Thymus (tissue), 14 donors: Measurements from ENCODE around the gene LEPROT. TPM values are rescaled to one million over a fixed set of nuclear protein-coding genes. Genes with fewer than 3 reads are reported as not detected.
A peak's percentile ranks its signal among the peaks of the same experiment; 100 is the strongest.
"Not testable (repeated sequence)": the region's sequence is repeated elsewhere in the genome, so short reads cannot be mapped to it uniquely, and the experiment has no call there.

Experiments used
- DNase-seq, 9 donors: peaks; one replicate each; pipeline ENCODE4 v3.0.0-alpha.2; 2013; ENCODE audit warnings: low spot score in 9 of 9, low read depth in 6 of 9, missing footprints in 1 of 9
- H3K27ac ChIP-seq, 2 donors: one replicate each; pipeline ENCODE4 v1.5.1; 2013; ENCODE audit warnings: control low read depth in 1 of 2, low read depth in 1 of 2, low read length in 1 of 2, mild to moderate bottlenecking in 1 of 2, moderate library complexity in 1 of 2
- H3K27me3 ChIP-seq, 2 donors: one replicate each; pipeline ENCODE4 v1.5.1; 2013; ENCODE audit warnings: low read length in 1 of 2; ENCODE audit not compliant: control insufficient read depth in 2 of 2, insufficient read depth in 1 of 2
- H3K36me3 ChIP-seq, 2 donors: one replicate each; pipeline ENCODE4 v1.5.1; 2013; ENCODE audit warnings: low read length in 1 of 2, mild to moderate bottlenecking in 1 of 2, moderate library complexity in 1 of 2; ENCODE audit not compliant: control insufficient read depth in 2 of 2, insufficient read depth in 2 of 2
- H3K4me1 ChIP-seq, 2 donors: one replicate each; pipeline ENCODE4 v1.5.1; 2013; ENCODE audit warnings: low read length in 2 of 2; ENCODE audit not compliant: control insufficient read depth in 2 of 2, insufficient read depth in 2 of 2
- H3K4me3 ChIP-seq, 2 donors: one replicate each; pipeline ENCODE4 v1.5.1; 2013; ENCODE audit warnings: low read length in 2 of 2, control low read depth in 1 of 2, mild to moderate bottlenecking in 1 of 2
- H3K9me3 ChIP-seq, 2 donors: one replicate each; pipeline ENCODE4 v1.5.1; 2013; ENCODE audit warnings: low read length in 1 of 2, mild to moderate bottlenecking in 1 of 2; ENCODE audit not compliant: control insufficient read depth in 2 of 2, insufficient read depth in 1 of 2
- WGBS: extraction: QIAGEN DNeasy Blood & Tissue Kit; methylation state at CpG from one replicate; pipeline ENCODE4 v1.1.7; 2013; 5-methylcytosine and 5-hydroxymethylcytosine counted together
- long read RNA-seq, 10 donors: transcript quantifications; one replicate each; lab custom pipeline, GENCODE V29; 2026
- polyA plus RNA-seq: library from polyadenylated mRNA; stranded (reverse); fragments of 200-250 nt; gene quantifications from one replicate; pipeline ENCODE4 v1.2.3, GENCODE V29; 2013
- total RNA-seq: library from RNA; stranded (reverse); fragments of 120-200 nt; gene quantifications from one replicate; pipeline ENCODE4 v1.2.4, GENCODE V29; 2013
- donor health status: healthy.

Gene LEPROT, protein sequence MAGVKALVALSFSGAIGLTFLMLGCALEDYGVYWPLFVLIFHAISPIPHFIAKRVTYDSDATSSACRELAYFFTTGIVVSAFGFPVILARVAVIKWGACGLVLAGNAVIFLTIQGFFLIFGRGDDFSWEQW
- total RNA-seq, result 14.8 TPM
- 34.6 TPM for polyA plus RNA-seq
- long read RNA-seq, donor 1, full-length matches to known transcripts, result 1 of 1 reads
- long read RNA-seq, donor 1, partial matches to known transcripts, result 0 of 1 reads
- long read RNA-seq, donor 1, other reads (novel, unspliced or antisense), result 0 of 1 reads
- long read RNA-seq, donor 2, full-length matches to known transcripts, result 18 of 28 reads
- long read RNA-seq, donor 2, partial matches to known transcripts, result 10 of 28 reads
- long read RNA-seq, donor 2, other reads (novel, unspliced or antisense), result 0 of 28 reads
- long read RNA-seq, donor 3, full-length matches to known transcripts, result 17 of 17 reads
- long read RNA-seq, donor 3, partial matches to known transcripts, result 0 of 17 reads
- long read RNA-seq, donor 3, other reads (novel, unspliced or antisense), result 0 of 17 reads
- long read RNA-seq, donor 4, full-length matches to known transcripts, result 8 of 8 reads
- long read RNA-seq, donor 4, partial matches to known transcripts, result 0 of 8 reads
- long read RNA-seq, donor 4, other reads (novel, unspliced or antisense), result 0 of 8 reads
- long read RNA-seq, donor 5, full-length matches to known transcripts, result 33 of 59 reads
- long read RNA-seq, donor 5, partial matches to known transcripts, result 26 of 59 reads
- long read RNA-seq, donor 5, other reads (novel, unspliced or antisense), result 0 of 59 reads
- long read RNA-seq, donor 6, full-length matches to known transcripts, result 9 of 9 reads
- long read RNA-seq, donor 6, partial matches to known transcripts, result 0 of 9 reads
- long read RNA-seq, donor 6, other reads (novel, unspliced or antisense), result 0 of 9 reads
- long read RNA-seq, donor 7, full-length matches to known transcripts, result 15 of 15 reads
- long read RNA-seq, donor 7, partial matches to known transcripts, result 0 of 15 reads
- long read RNA-seq, donor 7, other reads (novel, unspliced or antisense), result 0 of 15 reads
- long read RNA-seq, donor 8, full-length matches to known transcripts, result 10 of 10 reads
- long read RNA-seq, donor 8, partial matches to known transcripts, result 0 of 10 reads
- long read RNA-seq, donor 8, other reads (novel, unspliced or antisense), result 0 of 10 reads
- long read RNA-seq, donor 9, full-length matches to known transcripts, result 9 of 9 reads
- long read RNA-seq, donor 9, partial matches to known transcripts, result 0 of 9 reads
- long read RNA-seq, donor 9, other reads (novel, unspliced or antisense), result 0 of 9 reads
- long read RNA-seq, donor 10, full-length matches to known transcripts, result 12 of 12 reads
- long read RNA-seq, donor 10, partial matches to known transcripts, result 0 of 12 reads
- long read RNA-seq, donor 10, other reads (novel, unspliced or antisense), result 0 of 12 reads

DNA sequence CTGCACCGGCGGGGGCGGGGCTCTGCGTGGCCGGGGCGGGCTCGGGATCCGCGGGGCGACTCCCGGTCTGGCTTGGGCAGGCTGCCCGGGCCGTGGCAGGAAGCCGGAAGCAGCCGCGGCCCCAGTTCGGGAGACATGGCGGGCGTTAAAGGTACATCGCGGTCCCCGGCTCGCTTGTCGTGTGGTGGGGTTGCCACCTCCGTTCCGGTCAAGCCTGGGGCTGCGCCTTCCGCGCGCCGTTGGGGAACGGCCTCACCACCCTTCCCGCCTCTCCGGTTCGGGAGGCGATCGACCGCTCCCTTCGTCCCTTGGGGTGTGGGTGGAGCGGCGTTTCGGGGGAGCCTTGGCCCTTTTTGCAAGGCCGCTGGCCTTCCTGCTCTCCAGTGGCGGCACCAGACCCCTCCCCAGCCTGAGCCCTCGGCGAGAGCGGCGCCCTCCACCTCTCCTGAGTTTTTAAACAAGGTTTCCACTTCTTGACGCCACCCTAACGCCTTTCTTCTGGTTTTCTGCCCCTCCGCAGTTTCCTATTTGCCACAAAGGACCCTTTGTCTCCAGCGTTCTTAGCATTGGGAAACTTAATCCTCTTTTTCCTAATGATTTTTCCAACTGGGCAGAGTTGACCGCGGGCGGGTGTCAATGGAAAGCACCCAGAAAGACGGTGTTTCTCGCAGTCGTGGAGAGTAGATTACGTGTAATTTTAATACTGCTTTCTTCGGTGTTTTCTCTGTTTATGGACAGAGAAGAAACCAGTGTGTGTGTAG lies at the start of gene LEPROT, which contains the start of gene LEPR:
Gene LEPROT, plus strand, starts transcription at position 79 of the 761 bp plus-strand sequence. Its CDS starts 57 bp downstream, at position 136.
Gene LEPR, plus strand, starts transcription at position 79 of the 761 bp plus-strand sequence. CDS start 144,898 bp downstream, outside the sequence.
- peak within 1 kb of the TSS; percentile 52 to 76 for H3K4me3 ChIP-seq
- under 1% methylated on average over 60 of the region's 60 CpGs for WGBS
- H3K9me3 ChIP-seq, result peaks cover 0 to 2% of the 10 kb centered on the region in 2 donors
- peak in 7 of 9 donors; percentile 15 to 68 (median 29) for DNase-seq
- H3K27me3 ChIP-seq, result no peaks in the 10 kb centered on the region
- peaks cover 3% of the 10 kb centered on the region in 2 donors for H3K4me1 ChIP-seq
- peak within 1 kb of the TSS; percentile 85 to 86 for H3K27ac ChIP-seq
- peaks cover 0 to 8% of the 10 kb centered on the region in 2 donors for H3K36me3 ChIP-seq

GRCh38 chr1:65371544-65371943 lies 48.9 kb upstream of the LEPROT start:
- Histone ChIP-seq H3K36me3 (no peaks in the 10 kb centered on the region), H3K9me3 (no peaks in the 10 kb centered on the region), H3K4me3 (no peak overlapping the region), H3K27me3 (no peaks in the 10 kb centered on the region), H3K27ac (no peak overlapping the region), H3K4me1 (no peaks in the 10 kb centered on the region)
- DNase-seq, result no peak
- 97% methylated on average over 3 of the region's 3 CpGs for WGBS

DNA sequence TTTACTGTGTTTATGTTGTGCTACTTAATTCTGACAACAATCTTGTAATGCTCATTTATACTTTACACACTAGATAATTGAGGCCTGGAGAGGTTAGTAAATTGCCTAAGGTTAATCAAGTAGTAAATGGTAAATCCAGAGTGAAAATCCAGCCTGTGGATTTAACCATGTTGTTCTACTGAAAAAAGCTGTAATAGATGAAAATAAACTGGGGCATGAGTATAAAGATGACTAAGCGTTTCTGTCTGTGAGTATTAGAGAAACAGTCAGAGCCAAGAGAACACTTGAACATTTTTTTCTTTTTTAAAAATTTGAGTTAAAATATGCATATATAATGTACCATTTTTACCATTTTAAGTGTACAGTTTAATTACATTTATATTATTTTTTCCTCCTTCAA lies 47.9 kb upstream of the LEPROT start:
- no peaks in the 10 kb centered on the region for H3K36me3 ChIP-seq
- no peaks in the 10 kb centered on the region for H3K9me3 ChIP-seq
- H3K4me3 ChIP-seq, result no peak overlapping the region
- WGBS, result 49% methylated on average over 1 of the region's 1 CpG
- no peaks in the 10 kb centered on the region for H3K4me1 ChIP-seq
- DNase-seq, result no peak
- H3K27ac ChIP-seq, result no peak overlapping the region
- no peaks in the 10 kb centered on the region for H3K27me3 ChIP-seq

DNA sequence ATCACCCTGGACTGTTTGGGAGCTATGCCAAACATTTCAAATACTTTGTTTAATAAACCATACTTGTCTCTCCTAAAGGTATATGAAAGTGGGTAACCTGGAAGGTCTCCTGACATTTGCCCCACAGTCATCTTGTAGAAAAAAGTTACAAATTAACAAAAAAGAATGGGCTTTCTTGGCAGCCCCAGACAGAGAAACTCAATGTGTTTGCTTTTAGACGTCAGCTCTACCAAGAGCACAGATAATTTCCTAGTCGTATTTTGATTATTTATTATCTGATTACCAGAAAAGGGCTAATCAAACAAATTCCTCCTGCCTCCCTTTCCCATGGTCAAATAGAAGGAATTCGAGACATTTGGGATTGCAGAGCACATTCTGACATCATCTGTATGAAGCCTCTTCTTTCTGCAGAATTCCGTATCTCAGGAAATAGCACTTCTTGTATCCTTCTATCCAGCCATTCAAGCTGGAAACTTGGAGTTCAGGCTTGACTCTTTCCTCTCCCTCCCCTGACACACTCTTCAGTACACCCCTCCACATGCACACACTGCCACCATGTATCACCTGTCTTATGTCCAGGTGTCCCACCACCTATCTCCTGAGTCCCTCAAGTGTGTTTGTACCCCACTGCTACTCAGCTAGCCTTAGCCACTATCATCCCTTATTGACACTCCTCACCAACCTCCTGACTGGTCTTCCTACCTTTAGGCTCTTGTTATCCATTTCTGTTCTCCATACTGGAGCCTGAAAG lies 42.8 kb upstream of the LEPROT start:
- no peak for DNase-seq
- WGBS, result 95% methylated on average over 4 of the region's 4 CpGs
- H3K9me3 ChIP-seq, result no peaks in the 10 kb centered on the region
- no peak overlapping the region for H3K27ac ChIP-seq
- H3K36me3 ChIP-seq, result no peaks in the 10 kb centered on the region
- no peak overlapping the region for H3K4me3 ChIP-seq
- no peaks in the 10 kb centered on the region for H3K4me1 ChIP-seq
- no peaks in the 10 kb centered on the region for H3K27me3 ChIP-seq

DNA sequence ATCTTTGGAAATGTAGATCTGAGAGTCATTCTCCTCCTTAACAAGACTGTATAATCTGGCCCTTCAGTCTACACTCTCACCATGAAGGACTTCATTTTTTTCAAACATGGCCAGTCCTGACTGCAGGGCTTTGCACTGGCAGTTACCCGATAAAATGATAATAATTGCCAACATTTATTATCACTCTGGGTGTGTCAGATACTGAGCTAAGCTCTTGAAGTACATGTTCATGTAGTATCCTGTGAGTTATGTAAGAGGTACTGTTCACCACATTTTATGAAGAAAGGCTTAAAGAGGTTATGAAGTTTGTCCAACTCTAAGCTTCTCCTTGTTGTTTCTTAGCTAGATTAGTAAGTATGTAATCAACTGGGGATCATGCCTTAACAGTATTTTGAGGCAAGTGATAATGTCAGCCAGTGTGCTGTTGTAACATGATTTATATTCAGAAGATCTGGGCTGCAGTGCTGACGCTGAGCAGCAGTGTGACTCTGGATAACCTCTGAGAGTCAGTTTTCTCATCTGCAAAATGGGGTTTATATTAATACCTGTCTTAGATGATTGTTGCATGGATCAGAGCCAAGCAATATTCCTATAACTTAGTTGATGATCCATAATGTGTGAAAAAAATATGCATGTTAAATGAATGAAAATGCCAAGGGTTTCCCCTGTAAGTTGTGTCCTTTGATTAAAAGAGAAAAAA lies 42.1 kb upstream of the LEPROT start:
- WGBS, result 96% methylated on average over 2 of the region's 2 CpGs
- Histone ChIP-seq H3K4me3 (no peak overlapping the region), H3K27me3 (no peaks in the 10 kb centered on the region), H3K27ac (no peak overlapping the region), H3K36me3 (no peaks in the 10 kb centered on the region), H3K4me1 (no peaks in the 10 kb centered on the region), H3K9me3 (no peaks in the 10 kb centered on the region)
- DNase-seq, result no peak

GRCh38 chr1:65384426-65384825 lies 36.0 kb upstream of the LEPROT start:
- 95% methylated on average over 5 of the region's 5 CpGs for WGBS
- not testable (repeated sequence) for H3K36me3 ChIP-seq, DNase-seq

GRCh38 chr1:65386439-65386838 lies 34.0 kb upstream of the LEPROT start:
- Histone ChIP-seq H3K4me3 (no peak overlapping the region), H3K4me1 (no peaks in the 10 kb centered on the region), H3K27ac (no peak overlapping the region), H3K27me3 (no peaks in the 10 kb centered on the region), H3K36me3 (no peaks in the 10 kb centered on the region), H3K9me3 (no peaks in the 10 kb centered on the region)
- DNase-seq, result no peak
- 96% methylated on average over 3 of the region's 3 CpGs for WGBS

More at GRCh38 chr1:65384426-65384825, 36.0 kb upstream of the LEPROT start:
- not testable (repeated sequence) for H3K27me3 ChIP-seq, H3K27ac ChIP-seq, H3K9me3 ChIP-seq, H3K4me3 ChIP-seq, H3K4me1 ChIP-seq
